Hepatocyte (in vitro differentiated cells): ENCODE results near the gene SGO2. TPM values are rescaled to one million over a fixed set of nuclear protein-coding genes. Genes with fewer than 3 reads are reported as not detected.

ENCODE experiments used
- DNase-seq: peaks from one replicate; pipeline ENCODE4 v3.0.0-alpha.2; 2016; ENCODE audit warnings: low spot score
- H2AFZ ChIP-seq: fragments of 200-600 bp; sonication (generic); 2 replicates; pipeline ENCODE4 v1.6.0; 2016; ENCODE audit warnings: antibody characterized with exemption, mild to moderate bottlenecking
- H3K27ac ChIP-seq: fragments of 200-600 bp; sonication (generic); 2 replicates; pipeline ENCODE4 v1.5.1; 2016; ENCODE audit warnings: mild to moderate bottlenecking
- H3K27me3 ChIP-seq: fragments of 200-600 bp; sonication (generic); 2 replicates; pipeline ENCODE4 v1.6.1; 2016
- H3K36me3 ChIP-seq: fragments of 200-600 bp; sonication (generic); replicated peaks from 2 replicates; pipeline ENCODE4 v1.5.1; 2016; ENCODE audit warnings: low read depth; ENCODE audit not compliant: insufficient read depth
- H3K4me1 ChIP-seq: fragments of 200-600 bp; sonication (generic); 2 replicates; pipeline ENCODE4 v1.5.1; 2016; ENCODE audit warnings: mild to moderate bottlenecking, moderate library complexity; ENCODE audit not compliant: insufficient read depth
- H3K4me2 ChIP-seq: fragments of 200-600 bp; sonication (generic); 2 replicates; pipeline ENCODE4 v1.6.0; 2016
- H3K4me3 ChIP-seq: fragments of 200-600 bp; sonication (generic); 2 replicates; pipeline ENCODE4 v1.5.1; 2016; ENCODE audit warnings: mild to moderate bottlenecking
- H3K79me2 ChIP-seq: fragments of 200-600 bp; sonication (generic); 2 replicates; pipeline ENCODE4 v1.6.0; 2017; ENCODE audit warnings: mild to moderate bottlenecking
- H3K9me2 ChIP-seq: fragments of 200-600 bp; sonication (generic); replicated peaks from 2 replicates; pipeline ENCODE4 v1.6.0; 2017; ENCODE audit warnings: mild to moderate bottlenecking; ENCODE audit not compliant: insufficient read depth
- H3K9me3 ChIP-seq: fragments of 200-600 bp; sonication (generic); 2 replicates; pipeline ENCODE4 v1.5.1; 2016; ENCODE audit warnings: low read depth, mild to moderate bottlenecking
- H4K20me1 ChIP-seq: fragments of 200-600 bp; sonication (generic); 2 replicates; pipeline ENCODE4 v1.6.0; 2016; ENCODE audit warnings: mild to moderate bottlenecking; ENCODE audit not compliant: insufficient read depth, poor library complexity, severe bottlenecking
- CTCF ChIP-seq: fragments of 200-600 bp; sonication (generic); IDR thresholded peaks from 2 replicates; pipeline ENCODE4 v1.5.1; 2016; ENCODE audit warnings: antibody characterized with exemption, mild to moderate bottlenecking; ENCODE audit not compliant: poor library complexity
- EZH2 ChIP-seq: fragments of 200-600 bp; sonication (generic); IDR thresholded peaks from 2 replicates; pipeline ENCODE4 v1.6.1; 2016; ENCODE audit warnings: antibody characterized with exemption, mild to moderate bottlenecking, borderline replicate concordance
- EZH2phosphoT487 ChIP-seq: fragments of 200-600 bp; sonication (generic); IDR thresholded peaks from one replicate; pipeline ENCODE4 v1.6.1; 2018; ENCODE audit warnings: antibody characterized with exemption, mild to moderate bottlenecking, low read depth, moderate library complexity; ENCODE audit not compliant: unreplicated experiment, severe bottlenecking
- WGBS: methylation state at CpG from one replicate; pipeline ENCODE4 v1.1.6; 2016; ENCODE audit warnings: low lambda C conversion rate; ENCODE audit errors: missing lambda C conversion rate; 5-methylcytosine and 5-hydroxymethylcytosine counted together
- polyA plus RNA-seq: library from polyadenylated mRNA; unstranded; fragments of >200 nt; fragmentation: Nextera tagmentation; extraction: Ambion mirVana; gene quantifications from 2 replicates; pipeline ENCODE4 v1.2.1, GENCODE V29; 2016
- total RNA-seq: library from RNA; depleted of rRNA; stranded (reverse); fragments of >200 nt; gene quantifications from 2 replicates; pipeline ENCODE4 v1.2.3, GENCODE V29; 2014

SGO2 gene
- total and polyA plus RNA-seq, 2 experiments from 2014 or later: 5.6 to 7.0 TPM

- no peaks in the 10 kb centered on the region for H4K20me1 ChIP-seq
- no peaks in the 10 kb centered on the region for H3K27me3 ChIP-seq
- no peak for DNase-seq
- 96% methylated on average over 5 of the region's 5 CpGs for WGBS
- H3K9me3 ChIP-seq: no peaks in the 10 kb centered on the region
- no peak overlapping the region for H3K27ac ChIP-seq
- H3K9me2 ChIP-seq: no peaks in the 10 kb centered on the region
- H3K4me3 ChIP-seq: no peak overlapping the region
- H3K4me1 ChIP-seq: no peaks in the 10 kb centered on the region
- no peak for TF ChIP-seq EZH2
- no peak for TF ChIP-seq EZH2phosphoT487
- no peak for TF ChIP-seq CTCF
- H3K79me2 ChIP-seq: no peaks in the 10 kb centered on the region
- no peaks in the 10 kb centered on the region for H3K36me3 ChIP-seq
- no peak overlapping the region for H3K4me2 ChIP-seq
- H2AFZ ChIP-seq: no peak overlapping the region
Measured at GRCh38 chr2:200502196-200502595, 23.8 kb upstream of the SGO2 start.

DNA sequence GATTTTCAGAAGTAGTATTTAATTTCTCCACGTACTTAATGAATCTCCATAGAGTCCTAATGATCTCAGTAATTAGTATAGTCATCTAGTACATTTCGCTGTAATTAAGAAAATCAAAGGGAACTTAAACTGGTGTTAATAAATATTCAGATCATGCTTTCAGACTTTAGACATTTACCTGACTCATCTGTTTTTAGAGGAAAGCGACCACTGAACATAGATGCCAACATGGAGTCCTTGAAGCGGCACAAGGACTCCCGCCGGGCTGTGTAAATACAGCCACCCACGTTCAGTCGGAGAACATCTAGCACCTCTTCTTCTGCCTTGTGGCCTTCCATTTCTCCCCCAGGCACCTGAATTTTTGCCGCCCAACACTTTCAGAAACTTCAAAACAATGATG, 19.3 kb upstream of the SGO2 start:
- H3K9me2 ChIP-seq: no peaks in the 10 kb centered on the region
- H4K20me1 ChIP-seq: no peaks in the 10 kb centered on the region
- WGBS: 75% methylated on average over 9 of the region's 9 CpGs
- H3K27ac ChIP-seq: peak overlapping the region; percentile 93
- H3K27me3 ChIP-seq: no peaks in the 10 kb centered on the region
- peak overlapping the region; percentile 7 for H2AFZ ChIP-seq
- peaks cover 18% of the 10 kb centered on the region for H3K79me2 ChIP-seq
- no peaks in the 10 kb centered on the region for H3K9me3 ChIP-seq
- DNase-seq: no peak
- peak overlapping the region; percentile 32 for H3K4me2 ChIP-seq
- TF ChIP-seq EZH2phosphoT487 (no peak), EZH2 (no peak), CTCF (no peak)
- H3K4me1 ChIP-seq: peaks cover 11% of the 10 kb centered on the region
- H3K36me3 ChIP-seq: no peaks in the 10 kb centered on the region
- H3K4me3 ChIP-seq: no peak overlapping the region

DNA sequence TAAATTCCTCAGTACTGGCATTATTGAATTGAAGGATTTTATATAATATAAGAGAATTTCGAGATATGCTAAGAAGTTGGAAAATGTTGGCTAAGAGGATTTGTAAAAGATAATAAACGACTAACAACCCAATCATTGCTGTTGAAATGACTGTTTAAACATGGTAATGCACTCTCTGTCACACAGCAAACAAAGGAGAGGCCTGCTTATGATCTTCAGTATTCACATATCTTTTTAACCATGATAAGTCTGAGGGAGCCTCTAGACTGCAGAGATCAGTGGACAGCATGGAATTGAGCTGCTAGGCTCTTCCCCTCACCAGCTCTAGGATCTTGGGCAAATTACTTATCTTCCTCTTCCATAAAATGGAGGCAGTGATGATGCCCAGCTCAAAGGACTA, 18.8 kb upstream of the SGO2 start:
- Histone ChIP-seq H3K4me2 (peak overlapping the region; percentile 32), H3K36me3 (no peaks in the 10 kb centered on the region), H3K27me3 (no peaks in the 10 kb centered on the region), H3K9me2 (no peaks in the 10 kb centered on the region), H3K4me3 (no peak overlapping the region), H2AFZ (peak overlapping the region; percentile 7), H3K79me2 (peaks cover 18% of the 10 kb centered on the region), H3K27ac (peak overlapping the region; percentile 93), H3K4me1 (peaks cover 11% of the 10 kb centered on the region), H4K20me1 (no peaks in the 10 kb centered on the region), H3K9me3 (no peaks in the 10 kb centered on the region)
- DNase-seq: peak; percentile 41
- 60% methylated on average over 2 of the region's 2 CpGs for WGBS
- no peak for TF ChIP-seq EZH2phosphoT487
- TF ChIP-seq EZH2: no peak
- TF ChIP-seq CTCF: no peak

DNA sequence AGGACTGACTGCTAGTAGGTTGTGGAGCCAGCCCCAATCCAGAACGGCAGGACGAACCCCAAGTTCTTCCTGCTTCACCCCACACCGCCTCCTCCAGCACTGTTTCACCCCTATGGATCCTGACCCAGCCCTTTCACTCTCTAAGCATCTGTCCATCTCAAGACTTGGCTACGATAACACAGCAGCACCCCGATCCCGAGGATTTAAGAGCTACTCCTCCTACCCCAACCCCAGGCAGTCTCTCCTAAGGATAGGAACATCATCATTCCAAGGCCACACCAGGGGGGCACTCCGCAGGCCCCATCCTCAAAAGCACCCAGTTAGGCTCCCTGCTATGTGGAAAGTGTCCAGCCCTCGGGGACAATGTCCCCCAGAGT, 16.8 kb upstream of the SGO2 start:
- WGBS: 59% methylated on average over 8 of the region's 8 CpGs
- peak overlapping the region; percentile 93 for H3K27ac ChIP-seq
- H3K79me2 ChIP-seq: peaks cover 18% of the 10 kb centered on the region
- H3K27me3 ChIP-seq: no peaks in the 10 kb centered on the region
- no peaks in the 10 kb centered on the region for H3K36me3 ChIP-seq
- H3K4me2 ChIP-seq: peak overlapping the region; percentile 98
- H4K20me1 ChIP-seq: no peaks in the 10 kb centered on the region
- H2AFZ ChIP-seq: peak overlapping the region; percentile 90
- no peaks in the 10 kb centered on the region for H3K9me3 ChIP-seq
- no peaks in the 10 kb centered on the region for H3K9me2 ChIP-seq
- no peak for TF ChIP-seq EZH2phosphoT487
- TF ChIP-seq CTCF: no peak
- TF ChIP-seq EZH2: no peak
- DNase-seq: peak; percentile 11
- peak overlapping the region; percentile 83 for H3K4me3 ChIP-seq
- peaks cover 11% of the 10 kb centered on the region for H3K4me1 ChIP-seq
